SHP77 (cell line): ENCODE results near the gene SSX7.
"Not testable (repeated sequence)": the region's sequence is repeated elsewhere in the genome, so short reads cannot be mapped to it uniquely, and the experiment has no call there.

Source experiments
- DNase-seq, 2 experiments: peaks; one replicate each; lab custom pipeline; 2025; lab: John Stamatoyannopoulos, UW

The SSX7 gene

GRCh38 chrX:52654800-52655199, at the start of gene SSX7:
SSX7 (minus strand) TSS chrX:52654900; CDS start chrX:52653472, 1,428 bp downstream.
- not testable (repeated sequence) for DNase-seq

GRCh38 chrX:52692034-52692433, 37.3 kb upstream of the SSX7 start:
- DNase-seq = not testable (repeated sequence)

- not testable (repeated sequence) for DNase-seq
Observed at GRCh38 chrX:52662218-52662617, 7.5 kb upstream of the SSX7 start.

GRCh38 chrX:52655475-52655874, 775 bp upstream of the SSX7 start:
- not testable (repeated sequence) for DNase-seq

- DNase-seq = not testable (repeated sequence)
Observed at GRCh38 chrX:52650676-52651075, 4.0 kb downstream of the SSX7 start.

- not testable (repeated sequence) for DNase-seq
Observed at GRCh38 chrX:52648956-52649355, 5.7 kb downstream of the SSX7 start.

- not testable (repeated sequence) for DNase-seq
Observed at GRCh38 chrX:52628483-52628882, 26.2 kb downstream of the SSX7 start.

GRCh38 chrX:52620661-52621060, 34.0 kb downstream of the SSX7 start:
- not testable (repeated sequence) for DNase-seq

GRCh38 chrX:52608961-52609360, 45.7 kb downstream of the SSX7 start:
- DNase-seq = no peak

GRCh38 chrX:52603151-52603550, 51.5 kb downstream of the SSX7 start:
- DNase-seq = not testable (repeated sequence)

- DNase-seq = no peak
Observed at GRCh38 chrX:52598886-52599285, 55.8 kb downstream of the SSX7 start.

- no peak for DNase-seq
Observed at GRCh38 chrX:52594658-52595057, 60.0 kb downstream of the SSX7 start.
